H1 (cell line): ENCODE data around the gene MTURN. TPM values are rescaled to one million over a fixed set of nuclear protein-coding genes. Genes with fewer than 3 reads are reported as not detected.

ENCODE experiments used
- KDM1A ChIP-seq: fragments of 200-600, 300-600 bp; sonication (generic); IDR thresholded peaks from 2 replicates; pipeline ENCODE4 v1.7.1; 2016; ENCODE audit warnings: mild to moderate bottlenecking, low read length, borderline replicate concordance
- TCF12 ChIP-seq: IDR thresholded peaks from 2 replicates; pipeline ENCODE4 v1.6.1; 2011; ENCODE audit warnings: low read depth, mild to moderate bottlenecking, low read length
- polyA plus RNA-seq, 7 experiments: library from polyadenylated mRNA; depleted of rRNA in 3 of 7; stranded (reverse) in 5 of 7; unstranded in 2 of 7; fragments of >200 nt in 5 of 7; fragments of 200-250 nt in 2 of 7; gene quantifications; 1 replicate in 5 of 7; 2 replicates in 1 of 7; 4 replicates in 1 of 7; pipeline versions ENCODE4 v1.2.1 to v1.2.3, GENCODE V29; 2011 to 2013; ENCODE audit warnings: missing spikeins in 2 of 7, mixed read lengths in 2 of 7
- total RNA-seq: library from RNA; stranded (reverse); fragmentation: NEBNext Ultra II Directional; extraction: Animal tissue kit (Norgen Biotek cat#: 25700); gene quantifications from 2 replicates; pipeline ENCODE4 v1.2.1, GENCODE V29; 2021
- TF ChIP-seq, protein P1 (sequence below), 3 experiments: IDR thresholded peaks; 1 replicate in 2 of 3; 2 replicates in 1 of 3; pipeline versions ENCODE4 v1.5.1 to v1.6.1; 2011; ENCODE audit warnings: low read length in 3 of 3, mild to moderate bottlenecking in 3 of 3, inconsistent platforms in 2 of 3, low read depth in 1 of 3, moderate library complexity in 1 of 3; ENCODE audit not compliant: insufficient read depth in 1 of 3; ENCODE audit errors: control extremely low read depth in 1 of 3

Gene MTURN
- total and polyA plus RNA-seq, 2 of the 8 experiments (the other 6 are each of a cell fraction or from before 2014, with no cell fraction given), result 2.6 to 5.8 TPM

- TF ChIP-seq, protein P1, sequence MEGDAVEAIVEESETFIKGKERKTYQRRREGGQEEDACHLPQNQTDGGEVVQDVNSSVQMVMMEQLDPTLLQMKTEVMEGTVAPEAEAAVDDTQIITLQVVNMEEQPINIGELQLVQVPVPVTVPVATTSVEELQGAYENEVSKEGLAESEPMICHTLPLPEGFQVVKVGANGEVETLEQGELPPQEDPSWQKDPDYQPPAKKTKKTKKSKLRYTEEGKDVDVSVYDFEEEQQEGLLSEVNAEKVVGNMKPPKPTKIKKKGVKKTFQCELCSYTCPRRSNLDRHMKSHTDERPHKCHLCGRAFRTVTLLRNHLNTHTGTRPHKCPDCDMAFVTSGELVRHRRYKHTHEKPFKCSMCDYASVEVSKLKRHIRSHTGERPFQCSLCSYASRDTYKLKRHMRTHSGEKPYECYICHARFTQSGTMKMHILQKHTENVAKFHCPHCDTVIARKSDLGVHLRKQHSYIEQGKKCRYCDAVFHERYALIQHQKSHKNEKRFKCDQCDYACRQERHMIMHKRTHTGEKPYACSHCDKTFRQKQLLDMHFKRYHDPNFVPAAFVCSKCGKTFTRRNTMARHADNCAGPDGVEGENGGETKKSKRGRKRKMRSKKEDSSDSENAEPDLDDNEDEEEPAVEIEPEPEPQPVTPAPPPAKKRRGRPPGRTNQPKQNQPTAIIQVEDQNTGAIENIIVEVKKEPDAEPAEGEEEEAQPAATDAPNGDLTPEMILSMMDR (IDR thresholded peaks at IDR 0.05; ENCODE audit: control extremely low read depth in 1 of 3, insufficient read depth in 1 of 3, low read depth in 1 of 3, low read length in 3 of 3), result no peak
- no peak for TF ChIP-seq KDM1A
- no peak for TF ChIP-seq TCF12
These were observed 30.8 kb downstream of the MTURN start (continued) for GRCh38 chr7:30165590-30165989.
